Calu3 (cell line): ENCODE data around the gene NEDD4L. TPM values are rescaled to one million over a fixed set of nuclear protein-coding genes. Genes with fewer than 3 reads are reported as not detected.

ENCODE experiments used
- BruUV-seq: library from RNA; stranded (reverse); fragments of 400-500 nt; replicated peaks from 2 replicates; lab custom pipeline; 2021; lab: Mats Ljungman, UMichigan
- CTCF ChIA-PET: fragments of 300-600 bp; sonication (Branson Sonifier 250); formaldehyde crosslinking; loops from one replicate; lab custom pipeline; 2022; ENCODE audit warnings: antibody characterized with exemption; lab: Charles Lee
- DNase-seq: peaks from one replicate; pipeline ENCODE4 v3.0.0; 2022
- H3K27ac Mint-ChIP-seq: one replicate; pipeline ENCODE4 v1.8.0; 2022; ENCODE audit warnings: mixed read lengths; ENCODE audit not compliant: unreplicated experiment
- H3K27me3 Mint-ChIP-seq: one replicate; pipeline ENCODE4 v1.8.0; 2022; ENCODE audit warnings: mixed read lengths; ENCODE audit not compliant: unreplicated experiment
- H3K36me3 Mint-ChIP-seq: one replicate; pipeline ENCODE4 v1.8.0; 2022; ENCODE audit warnings: mild to moderate bottlenecking, moderate library complexity, mixed read lengths; ENCODE audit not compliant: insufficient read depth, unreplicated experiment
- H3K4me1 Mint-ChIP-seq: one replicate; pipeline ENCODE4 v1.8.0; 2022; ENCODE audit warnings: mild to moderate bottlenecking, low read depth, mixed read lengths; ENCODE audit not compliant: unreplicated experiment
- H3K4me3 Mint-ChIP-seq: one replicate; pipeline ENCODE4 v1.8.0; 2022; ENCODE audit warnings: mild to moderate bottlenecking, low read depth, moderate library complexity, mixed read lengths; ENCODE audit not compliant: unreplicated experiment
- H3K9me3 Mint-ChIP-seq: one replicate; pipeline ENCODE4 v1.8.0; 2022; ENCODE audit warnings: low read depth, mixed read lengths; ENCODE audit not compliant: unreplicated experiment
- CTCF ChIP-seq: fragments of 200-600 bp; IDR thresholded peaks from one replicate; pipeline ENCODE4 v1.8.0; 2022; ENCODE audit warnings: antibody characterized with exemption; ENCODE audit not compliant: unreplicated experiment
- intact Hi-C: fragments of 100-400 bp; cut with micrococcal nuclease; formaldehyde crosslinking; loops from one replicate; pipeline ENCODE4 v1.10.0; 2022; ENCODE audit not compliant: unreplicated experiment
- total RNA-seq: library from RNA; stranded (reverse); gene quantifications from 2 replicates; pipeline ENCODE4 v1.2.3, GENCODE V29; 2022

The NEDD4L gene
- total RNA-seq, 1 experiment from 2014 or later, result 213 TPM

GRCh38 chr18:58232668-58233067 is 188.6 kb downstream of the NEDD4L start:
- peak overlapping the region; percentile 91 for H3K27ac Mint-ChIP-seq
- H3K4me3 Mint-ChIP-seq, result peak overlapping the region; percentile 9
- TF ChIP-seq CTCF, result no peak
- no peaks in the 10 kb centered on the region for H3K9me3 Mint-ChIP-seq
- no TSS peak for BruUV-seq
- peaks cover 60% of the 10 kb centered on the region for H3K36me3 Mint-ChIP-seq
- DNase-seq, result no peak
- intact Hi-C loops, result loop anchor here (5.0 kb wide), 1 partner anchor 40 kb away; no protein-coding TSS in a partner anchor
- peaks cover 75% of the 10 kb centered on the region for H3K4me1 Mint-ChIP-seq
- CTCF ChIA-PET, result interaction anchor here (0.7 to 1.4 kb wide), 4 partner anchors 35 to 46 kb away, joined by 3 to 4 read pairs (median 3); no protein-coding TSS in a partner anchor
- no peaks in the 10 kb centered on the region for H3K27me3 Mint-ChIP-seq

- H3K27me3 Mint-ChIP-seq, result no peaks in the 10 kb centered on the region
- no TSS peak for BruUV-seq
- TF ChIP-seq CTCF, result no peak
- intact Hi-C loops, result loop anchor here (5.0 kb wide), 1 partner anchor 38 kb away; no protein-coding TSS in a partner anchor
- DNase-seq, result no peak
- H3K36me3 Mint-ChIP-seq, result peaks cover 54% of the 10 kb centered on the region
- peak overlapping the region; percentile 23 for H3K27ac Mint-ChIP-seq
- CTCF ChIA-PET, result interaction anchor here (0.6 to 0.7 kb wide), 2 partner anchors 47 to 80 kb away, joined by 3 read pairs; no protein-coding TSS in a partner anchor
- H3K9me3 Mint-ChIP-seq, result no peaks in the 10 kb centered on the region
- peaks cover 68% of the 10 kb centered on the region for H3K4me1 Mint-ChIP-seq
- peak overlapping the region; percentile 18 for H3K4me3 Mint-ChIP-seq
Observed at GRCh38 chr18:58234359-58234741, 190.3 kb downstream of the NEDD4L start.

- no peak for TF ChIP-seq CTCF
- H3K9me3 Mint-ChIP-seq, result no peaks in the 10 kb centered on the region
- CTCF ChIA-PET, result interaction anchor here (0.7 kb wide), 1 partner anchor 79 kb away, joined by 3 read pairs; no protein-coding TSS in a partner anchor
- no peaks in the 10 kb centered on the region for H3K27me3 Mint-ChIP-seq
- intact Hi-C loops, result no loop called here
- peaks cover 68% of the 10 kb centered on the region for H3K4me1 Mint-ChIP-seq
- H3K27ac Mint-ChIP-seq, result peak overlapping the region; percentile 23
- peaks cover 52% of the 10 kb centered on the region for H3K36me3 Mint-ChIP-seq
- no TSS peak for BruUV-seq
- H3K4me3 Mint-ChIP-seq, result peak overlapping the region; percentile 18
- DNase-seq, result no peak
Observed at GRCh38 chr18:58235001-58235436, 191.0 kb downstream of the NEDD4L start.

- H3K9me3 Mint-ChIP-seq, result no peaks in the 10 kb centered on the region
- no peak for DNase-seq
- no peak for TF ChIP-seq CTCF
- H3K27me3 Mint-ChIP-seq, result no peaks in the 10 kb centered on the region
- no peak overlapping the region for H3K4me3 Mint-ChIP-seq
- CTCF ChIA-PET, result interaction anchor here (1.3 kb wide), 1 partner anchor 10 kb away, joined by 3 read pairs; no protein-coding TSS in a partner anchor
- peaks cover 47% of the 10 kb centered on the region for H3K36me3 Mint-ChIP-seq
- intact Hi-C loops, result no loop called here
- peaks cover 42% of the 10 kb centered on the region for H3K4me1 Mint-ChIP-seq
- BruUV-seq, result no TSS peak
- H3K27ac Mint-ChIP-seq, result no peak overlapping the region
Observed at GRCh38 chr18:58239879-58240278, 195.9 kb downstream of the NEDD4L start.
